Measurements from ENCODE around the gene JPH3.

GRCh38 chr16:87709677-87710076 is 107.4 kb downstream of the JPH3 start:
- TF ChIP-seq EZH2 (IDR thresholded peaks at IDR 0.05; ENCODE audit: insufficient read depth, poor library complexity, severe bottlenecking) (no peak), EZH2phosphoT487 (IDR thresholded peaks at IDR 0.05; ENCODE audit: insufficient read depth, low read depth) (no peak)
